Chondrocyte (in vitro differentiated cells): ENCODE data around the gene OTOP3. TPM values are rescaled to one million over a fixed set of nuclear protein-coding genes. Genes with fewer than 3 reads are reported as not detected.

ENCODE experiments used
- DNase-seq: peaks from one replicate; pipeline ENCODE4 v3.0.0; 2021; ENCODE audit warnings: mixed read lengths, low spot score
- H3K27ac Mint-ChIP-seq: one replicate; pipeline ENCODE4 v1.8.0; 2021; ENCODE audit warnings: mild to moderate bottlenecking, moderate library complexity, mixed read lengths; ENCODE audit not compliant: unreplicated experiment
- H3K27me3 Mint-ChIP-seq: 2 replicates; pipeline ENCODE4 v1.8.0; 2021; ENCODE audit warnings: low read depth, mixed read lengths
- H3K36me3 Mint-ChIP-seq: 2 replicates; pipeline ENCODE4 v1.8.0; 2021; ENCODE audit warnings: low read depth, mixed read lengths
- H3K4me1 Mint-ChIP-seq: 2 replicates; pipeline ENCODE4 v1.8.0; 2021; ENCODE audit warnings: low read depth, mild to moderate bottlenecking, mixed read lengths
- H3K4me3 Mint-ChIP-seq: one replicate; pipeline ENCODE4 v1.8.0; 2021; ENCODE audit warnings: mild to moderate bottlenecking, moderate library complexity, mixed read lengths; ENCODE audit not compliant: unreplicated experiment
- H3K9me3 Mint-ChIP-seq: 2 replicates; pipeline ENCODE4 v1.8.0; 2021; ENCODE audit warnings: low read depth, mixed read lengths
- CTCF ChIP-seq: fragments of 200-600 bp; sonication (generic); IDR thresholded peaks from 2 replicates; pipeline ENCODE4 v1.5.0; 2021; ENCODE audit warnings: antibody characterized with exemption, mild to moderate bottlenecking, moderate library complexity
- total RNA-seq: library from RNA; stranded (reverse); gene quantifications from 3 replicates; pipeline ENCODE4 v1.2.1, GENCODE V29; 2021

OTOP3 gene
- total RNA-seq, 1 donor from 2014 or later, result not detected

GRCh38 chr17:74972107-74972972, 36.6 kb downstream of the OTOP3 start, which contains the start of gene HID1:
Gene HID1 (minus strand): TSS chr17:74972759. CDS start chr17:74972656, 103 bp downstream.
- no peak for TF ChIP-seq CTCF
- Mint-ChIP-seq H3K4me3 (peak within 1 kb of the TSS; percentile 73), H3K27ac (no peak within 1 kb of the TSS), H3K9me3 (no peaks in the 10 kb centered on the region), H3K27me3 (peaks cover 5% of the 10 kb centered on the region), H3K4me1 (peaks cover 7% of the 10 kb centered on the region), H3K36me3 (no peaks in the 10 kb centered on the region)
- DNase-seq, result no peak

GRCh38 chr17:74972973-74973328, 37.3 kb downstream of the OTOP3 start:
- Mint-ChIP-seq H3K9me3 (no peaks in the 10 kb centered on the region), H3K36me3 (no peaks in the 10 kb centered on the region), H3K27me3 (peaks cover 5% of the 10 kb centered on the region), H3K4me1 (peaks cover 7% of the 10 kb centered on the region), H3K27ac (no peak overlapping the region), H3K4me3 (peak overlapping the region; percentile 73)
- DNase-seq, result no peak
- TF ChIP-seq CTCF, result no peak

- no peak overlapping the region for H3K27ac Mint-ChIP-seq
- no peaks in the 10 kb centered on the region for H3K9me3 Mint-ChIP-seq
Measured at GRCh38 chr17:74975943-74976342, 40.2 kb downstream of the OTOP3 start.

GRCh38 chr17:74977802-74978201, 42.1 kb downstream of the OTOP3 start:
- Mint-ChIP-seq H3K27me3 (peaks cover 5% of the 10 kb centered on the region), H3K4me3 (no peak overlapping the region), H3K36me3 (no peaks in the 10 kb centered on the region), H3K4me1 (peaks cover 13% of the 10 kb centered on the region), H3K27ac (no peak overlapping the region), H3K9me3 (no peaks in the 10 kb centered on the region)
- no peak for TF ChIP-seq CTCF
- no peak for DNase-seq

More at GRCh38 chr17:74975943-74976342, 40.2 kb downstream of the OTOP3 start:
- Mint-ChIP-seq H3K4me3 (no peak overlapping the region), H3K4me1 (peaks cover 7% of the 10 kb centered on the region), H3K36me3 (no peaks in the 10 kb centered on the region), H3K27me3 (peaks cover 5% of the 10 kb centered on the region)
- no peak for DNase-seq
- no peak for TF ChIP-seq CTCF

- H3K4me3 Mint-ChIP-seq, result no peak overlapping the region
- TF ChIP-seq CTCF, result no peak
- no peak for DNase-seq
Measured at GRCh38 chr17:74978240-74978639, 42.5 kb downstream of the OTOP3 start.

More at GRCh38 chr17:74978240-74978639, 42.5 kb downstream of the OTOP3 start:
- no peaks in the 10 kb centered on the region for H3K36me3 Mint-ChIP-seq
- H3K4me1 Mint-ChIP-seq, result peaks cover 10% of the 10 kb centered on the region
- peaks cover under 1% of the 10 kb centered on the region for H3K27me3 Mint-ChIP-seq
- H3K9me3 Mint-ChIP-seq, result no peaks in the 10 kb centered on the region
- no peak overlapping the region for H3K27ac Mint-ChIP-seq
